HG02763 (cell line): Measurements from ENCODE around the gene NEUROG2.
A peak's percentile ranks its signal among the peaks of the same experiment; 100 is the strongest.
"Not testable (repeated sequence)": the region's sequence is repeated elsewhere in the genome, so short reads cannot be mapped to it uniquely, and the experiment has no call there.

Source experiments
- ATAC-seq: cut with Tn5 transposase; IDR thresholded peaks from one replicate; pipeline ENCODE4 v1.9.1; 2021; ENCODE audit warnings: mild to moderate bottlenecking, moderate library complexity; ENCODE audit not compliant: unreplicated experiment

NEUROG2 gene

GRCh38 chr4:112516066-112516470, at the start of gene NEUROG2:
TSS of gene NEUROG2 (minus strand) at chr4:112516180. CDS start at chr4:112515475, 705 bp downstream.
- ATAC-seq: no peak

- no peak for ATAC-seq
These were observed 48.8 kb upstream of the NEUROG2 start for GRCh38 chr4:112564706-112565270.

GRCh38 chr4:112563431-112564200, 47.6 kb upstream of the NEUROG2 start:
- ATAC-seq: no peak

GRCh38 chr4:112562254-112562879, 46.4 kb upstream of the NEUROG2 start:
- no peak for ATAC-seq

- ATAC-seq: peak; percentile 52
These were observed 44.1 kb upstream of the NEUROG2 start for GRCh38 chr4:112560084-112560483.

- ATAC-seq: no peak
These were observed 43.1 kb upstream of the NEUROG2 start for GRCh38 chr4:112559053-112559452.

- ATAC-seq: no peak
These were observed 41.9 kb upstream of the NEUROG2 start for GRCh38 chr4:112557676-112558411.

GRCh38 chr4:112554271-112554670, 38.3 kb upstream of the NEUROG2 start:
- ATAC-seq: not testable (repeated sequence)

- ATAC-seq: no peak
These were observed 36.7 kb upstream of the NEUROG2 start for GRCh38 chr4:112552668-112553067.

GRCh38 chr4:112550728-112551127, 34.7 kb upstream of the NEUROG2 start:
- no peak for ATAC-seq

- no peak for ATAC-seq
These were observed 30.5 kb upstream of the NEUROG2 start for GRCh38 chr4:112546476-112546875.

- ATAC-seq: no peak
These were observed 29.4 kb upstream of the NEUROG2 start for GRCh38 chr4:112545346-112545745.

GRCh38 chr4:112540695-112541094, 24.7 kb upstream of the NEUROG2 start:
- ATAC-seq: no peak

- ATAC-seq: no peak
These were observed 20.1 kb upstream of the NEUROG2 start for GRCh38 chr4:112536123-112536522.

GRCh38 chr4:112532267-112532666, 16.3 kb upstream of the NEUROG2 start:
- ATAC-seq: no peak

- ATAC-seq: no peak
These were observed 15.2 kb upstream of the NEUROG2 start for GRCh38 chr4:112531146-112531545.

- ATAC-seq: no peak
These were observed 10.1 kb upstream of the NEUROG2 start for GRCh38 chr4:112526061-112526460.

- peak; percentile 86 for ATAC-seq
These were observed 8.0 kb upstream of the NEUROG2 start for GRCh38 chr4:112523764-112524505.

GRCh38 chr4:112523008-112523721, 7.2 kb upstream of the NEUROG2 start:
- ATAC-seq: peak; percentile 35

GRCh38 chr4:112522431-112522830, 6.5 kb upstream of the NEUROG2 start:
- ATAC-seq: not testable (repeated sequence)
